Endothelial cell (in vitro differentiated cells): ENCODE results near the gene ANKFN1. TPM values are rescaled to one million over a fixed set of nuclear protein-coding genes. Genes with fewer than 3 reads are reported as not detected.
"Not testable (repeated sequence)": the region's sequence is repeated elsewhere in the genome, so short reads cannot be mapped to it uniquely, and the experiment has no call there.

Experiments used
- DNase-seq: peaks from one replicate; pipeline ENCODE4 v3.0.0; 2021; ENCODE audit warnings: low spot score
- H3K27ac Mint-ChIP-seq: one replicate; pipeline ENCODE4 v1.8.0; 2021; ENCODE audit warnings: mixed read lengths, inconsistent platforms; ENCODE audit not compliant: unreplicated experiment
- H3K27me3 Mint-ChIP-seq: one replicate; pipeline ENCODE4 v1.8.0; 2021; ENCODE audit warnings: mild to moderate bottlenecking, moderate library complexity, mixed read lengths, inconsistent platforms; ENCODE audit not compliant: unreplicated experiment
- H3K36me3 Mint-ChIP-seq: one replicate; pipeline ENCODE4 v1.8.0; 2021; ENCODE audit warnings: mild to moderate bottlenecking, low read depth, mixed read lengths, inconsistent platforms; ENCODE audit not compliant: unreplicated experiment
- H3K4me1 Mint-ChIP-seq: one replicate; pipeline ENCODE4 v1.8.0; 2021; ENCODE audit warnings: mild to moderate bottlenecking, mixed read lengths, inconsistent platforms; ENCODE audit not compliant: unreplicated experiment
- H3K4me3 Mint-ChIP-seq: one replicate; pipeline ENCODE4 v1.8.0; 2021; ENCODE audit warnings: mild to moderate bottlenecking, mixed read lengths, inconsistent platforms; ENCODE audit not compliant: unreplicated experiment
- H3K9me3 Mint-ChIP-seq: one replicate; pipeline ENCODE4 v1.8.0; 2021; ENCODE audit warnings: mixed read lengths, inconsistent platforms; ENCODE audit not compliant: unreplicated experiment
- CTCF ChIP-seq: fragments of 200-600 bp; sonication (generic); IDR thresholded peaks from one replicate; pipeline ENCODE4 v1.5.0; 2021; ENCODE audit warnings: antibody characterized with exemption; ENCODE audit not compliant: unreplicated experiment
- total RNA-seq: library from RNA; stranded (reverse); fragmentation: NEBNext Ultra II Directional; extraction: Animal tissue kit (Norgen Biotek cat#: 25700); gene quantifications from one replicate; pipeline ENCODE4 v1.2.1, GENCODE V29; 2021; ENCODE audit not compliant: unreplicated experiment

Gene ANKFN1
- total RNA-seq, 1 donor from 2014 or later: not detected

GRCh38 chr17:56395787-56396186, 242.5 kb downstream of the ANKFN1 start:
- DNase-seq: no peak
- no peak for TF ChIP-seq CTCF
- H3K27me3 Mint-ChIP-seq: no peaks in the 10 kb centered on the region
- H3K4me1 Mint-ChIP-seq: no peaks in the 10 kb centered on the region
- no peak overlapping the region for H3K4me3 Mint-ChIP-seq
- no peak overlapping the region for H3K27ac Mint-ChIP-seq
- no peaks in the 10 kb centered on the region for H3K9me3 Mint-ChIP-seq
- H3K36me3 Mint-ChIP-seq: no peaks in the 10 kb centered on the region

GRCh38 chr17:56407086-56407485, 253.8 kb downstream of the ANKFN1 start:
- no peaks in the 10 kb centered on the region for H3K9me3 Mint-ChIP-seq
- H3K4me3 Mint-ChIP-seq: no peak overlapping the region
- DNase-seq: no peak
- no peaks in the 10 kb centered on the region for H3K4me1 Mint-ChIP-seq
- H3K27ac Mint-ChIP-seq: no peak overlapping the region
- no peaks in the 10 kb centered on the region for H3K36me3 Mint-ChIP-seq
- no peak for TF ChIP-seq CTCF
- H3K27me3 Mint-ChIP-seq: no peaks in the 10 kb centered on the region

- not testable (repeated sequence) for DNase-seq
Measured at GRCh38 chr17:56412356-56412755, 259.1 kb downstream of the ANKFN1 start.

GRCh38 chr17:56416682-56417351, 263.5 kb downstream of the ANKFN1 start:
- Mint-ChIP-seq H3K4me3 (no peak overlapping the region), H3K27me3 (peaks cover 1% of the 10 kb centered on the region)

More at GRCh38 chr17:56412356-56412755, 259.1 kb downstream of the ANKFN1 start:
- H3K36me3 Mint-ChIP-seq, H3K27me3 Mint-ChIP-seq, H3K4me3 Mint-ChIP-seq, H3K27ac Mint-ChIP-seq, H3K9me3 Mint-ChIP-seq, H3K4me1 Mint-ChIP-seq: not testable (repeated sequence)

GRCh38 chr17:56424005-56424404, 270.7 kb downstream of the ANKFN1 start:
- Mint-ChIP-seq H3K36me3 (no peaks in the 10 kb centered on the region), H3K27me3 (peaks cover 2% of the 10 kb centered on the region), H3K27ac (no peak overlapping the region), H3K4me3 (no peak overlapping the region), H3K9me3 (no peaks in the 10 kb centered on the region), H3K4me1 (no peaks in the 10 kb centered on the region)
- no peak for DNase-seq
- no peak for TF ChIP-seq CTCF

More at GRCh38 chr17:56416682-56417351, 263.5 kb downstream of the ANKFN1 start:
- Mint-ChIP-seq H3K9me3 (no peaks in the 10 kb centered on the region), H3K27ac (no peak overlapping the region), H3K4me1 (peaks cover 4% of the 10 kb centered on the region), H3K36me3 (no peaks in the 10 kb centered on the region)
- no peak for TF ChIP-seq CTCF
- no peak for DNase-seq
